GM21423 (cell line): Measurements from ENCODE around the gene RPRML.
"Not testable (repeated sequence)": the region's sequence is repeated elsewhere in the genome, so short reads cannot be mapped to it uniquely, and the experiment has no call there.

ENCODE experiments used
- ATAC-seq: cut with Tn5 transposase; IDR thresholded peaks from one replicate; pipeline ENCODE4 v1.9.1; 2021; ENCODE audit warnings: mild to moderate bottlenecking, moderate library complexity; ENCODE audit not compliant: unreplicated experiment

Gene RPRML

GRCh38 chr17:46977348-46977747 is 1.7 kb downstream of the RPRML start:
- no peak for ATAC-seq

- ATAC-seq: no peak
Measured at GRCh38 chr17:46976626-46977270, 2.3 kb downstream of the RPRML start.

GRCh38 chr17:46975287-46975686 is 3.8 kb downstream of the RPRML start:
- ATAC-seq: no peak

GRCh38 chr17:46974086-46974485 is 5.0 kb downstream of the RPRML start:
- no peak for ATAC-seq

GRCh38 chr17:46972346-46972745 is 6.7 kb downstream of the RPRML start:
- no peak for ATAC-seq

- no peak for ATAC-seq
Measured at GRCh38 chr17:46971647-46972300, 7.3 kb downstream of the RPRML start.

GRCh38 chr17:46968896-46969295 is 10.2 kb downstream of the RPRML start:
- no peak for ATAC-seq

- no peak for ATAC-seq
Measured at GRCh38 chr17:46968224-46968834, 10.7 kb downstream of the RPRML start.

GRCh38 chr17:46964315-46965265 is 14.5 kb downstream of the RPRML start:
- ATAC-seq: no peak

- no peak for ATAC-seq
Measured at GRCh38 chr17:46963571-46963970, 15.5 kb downstream of the RPRML start.

GRCh38 chr17:46962374-46962790 is 16.7 kb downstream of the RPRML start:
- no peak for ATAC-seq

- no peak for ATAC-seq
Measured at GRCh38 chr17:46960152-46960551, 18.9 kb downstream of the RPRML start.

GRCh38 chr17:46958041-46958591 is 20.9 kb downstream of the RPRML start:
- ATAC-seq: no peak

GRCh38 chr17:46953191-46953590 is 25.9 kb downstream of the RPRML start:
- ATAC-seq: not testable (repeated sequence)

GRCh38 chr17:46952115-46952514 is 26.9 kb downstream of the RPRML start:
- no peak for ATAC-seq

GRCh38 chr17:46951706-46952105 is 27.3 kb downstream of the RPRML start:
- no peak for ATAC-seq

GRCh38 chr17:46950997-46951621 is 27.9 kb downstream of the RPRML start:
- no peak for ATAC-seq

GRCh38 chr17:46950342-46950996 is 28.6 kb downstream of the RPRML start:
- ATAC-seq: no peak

GRCh38 chr17:46949291-46950174 is 29.5 kb downstream of the RPRML start:
- ATAC-seq: no peak
